Neural progenitor cell (in vitro differentiated cells): Measurements from ENCODE around the gene SH3TC1.

Source experiments
- EZH2 ChIP-seq: fragments of 200-600 bp; sonication (generic); IDR thresholded peaks from 2 replicates; pipeline ENCODE4 v1.6.1; 2017; ENCODE audit warnings: antibody characterized with exemption, mild to moderate bottlenecking, moderate library complexity
- EZH2phosphoT487 ChIP-seq: fragments of 200-600 bp; sonication (generic); IDR thresholded peaks from 2 replicates; pipeline ENCODE4 v1.6.1; 2017; ENCODE audit warnings: antibody characterized with exemption
- TF ChIP-seq, protein P1 (sequence below): fragments of 200-600 bp; sonication (generic); IDR thresholded peaks from 2 replicates; pipeline ENCODE4 v1.5.1; 2017; ENCODE audit warnings: antibody characterized with exemption, mild to moderate bottlenecking

DNA sequence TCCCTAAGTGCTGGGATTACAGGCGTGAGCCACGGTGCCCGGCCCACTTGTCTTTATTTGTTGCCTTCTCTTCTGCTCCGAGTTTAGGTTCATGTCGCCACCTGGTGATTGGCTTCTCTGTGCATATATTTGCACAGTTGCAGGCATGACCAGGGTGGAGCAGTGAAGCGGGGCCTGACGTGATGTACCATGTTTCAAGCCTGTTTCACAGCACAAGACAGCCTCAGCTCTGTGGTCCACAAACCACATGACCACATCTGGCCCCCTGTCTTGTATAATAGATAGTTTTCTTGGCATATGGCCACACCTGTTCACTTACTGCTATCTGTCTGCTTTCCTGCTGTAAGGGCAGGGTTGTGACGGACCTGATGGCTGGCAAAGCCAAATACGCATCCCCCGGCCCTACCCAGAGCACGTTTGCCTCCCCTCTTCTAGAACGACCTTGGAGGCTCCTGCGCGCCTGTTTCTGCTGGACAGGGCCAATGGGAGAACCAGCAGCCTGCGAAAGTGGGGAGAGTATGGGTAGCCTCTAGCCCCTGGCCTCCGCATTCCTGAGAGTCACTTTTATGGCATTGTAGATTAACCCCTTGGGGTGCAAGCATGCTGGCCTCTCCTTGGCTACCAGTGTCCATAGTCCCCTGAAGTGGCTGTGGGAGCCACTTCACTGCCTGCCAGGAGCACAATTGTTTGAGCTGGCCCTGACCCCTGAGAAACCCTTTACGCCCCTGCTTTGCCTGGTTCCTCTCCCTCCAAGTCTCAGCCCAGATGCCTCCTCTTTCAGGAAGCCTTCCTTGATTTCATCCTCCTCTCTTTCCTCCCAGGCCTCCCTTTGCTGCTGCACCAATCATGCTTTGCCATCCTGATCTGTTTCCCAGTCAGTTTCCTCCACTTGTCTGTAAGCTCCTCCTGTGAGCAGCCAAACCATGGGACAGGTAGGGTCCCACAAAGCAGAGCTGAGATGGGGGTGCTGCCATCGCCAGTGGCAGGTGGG is 6.0 kb upstream of the SH3TC1 start:
- TF ChIP-seq, protein P1, sequence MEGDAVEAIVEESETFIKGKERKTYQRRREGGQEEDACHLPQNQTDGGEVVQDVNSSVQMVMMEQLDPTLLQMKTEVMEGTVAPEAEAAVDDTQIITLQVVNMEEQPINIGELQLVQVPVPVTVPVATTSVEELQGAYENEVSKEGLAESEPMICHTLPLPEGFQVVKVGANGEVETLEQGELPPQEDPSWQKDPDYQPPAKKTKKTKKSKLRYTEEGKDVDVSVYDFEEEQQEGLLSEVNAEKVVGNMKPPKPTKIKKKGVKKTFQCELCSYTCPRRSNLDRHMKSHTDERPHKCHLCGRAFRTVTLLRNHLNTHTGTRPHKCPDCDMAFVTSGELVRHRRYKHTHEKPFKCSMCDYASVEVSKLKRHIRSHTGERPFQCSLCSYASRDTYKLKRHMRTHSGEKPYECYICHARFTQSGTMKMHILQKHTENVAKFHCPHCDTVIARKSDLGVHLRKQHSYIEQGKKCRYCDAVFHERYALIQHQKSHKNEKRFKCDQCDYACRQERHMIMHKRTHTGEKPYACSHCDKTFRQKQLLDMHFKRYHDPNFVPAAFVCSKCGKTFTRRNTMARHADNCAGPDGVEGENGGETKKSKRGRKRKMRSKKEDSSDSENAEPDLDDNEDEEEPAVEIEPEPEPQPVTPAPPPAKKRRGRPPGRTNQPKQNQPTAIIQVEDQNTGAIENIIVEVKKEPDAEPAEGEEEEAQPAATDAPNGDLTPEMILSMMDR: peak; percentile 7
- no peak for TF ChIP-seq EZH2phosphoT487
- TF ChIP-seq EZH2: no peak
